Osteocyte (in vitro differentiated cells): ENCODE data around the gene STXBP6. TPM values are rescaled to one million over a fixed set of nuclear protein-coding genes. Genes with fewer than 3 reads are reported as not detected.

Source experiments
- DNase-seq: peaks from one replicate; pipeline ENCODE4 v3.0.0; 2021; ENCODE audit warnings: mixed read lengths; ENCODE audit not compliant: unreplicated experiment; ENCODE audit errors: extremely low spot score
- H3K27ac Mint-ChIP-seq: one replicate; pipeline ENCODE4 v1.8.0; 2021; ENCODE audit warnings: mild to moderate bottlenecking, mixed read lengths; ENCODE audit not compliant: unreplicated experiment
- H3K27me3 Mint-ChIP-seq: one replicate; pipeline ENCODE4 v1.8.0; 2021; ENCODE audit warnings: mixed read lengths; ENCODE audit not compliant: unreplicated experiment
- H3K36me3 Mint-ChIP-seq: one replicate; pipeline ENCODE4 v1.8.0; 2021; ENCODE audit warnings: mixed read lengths; ENCODE audit not compliant: unreplicated experiment
- H3K4me1 Mint-ChIP-seq: one replicate; pipeline ENCODE4 v1.8.0; 2021; ENCODE audit warnings: mixed read lengths; ENCODE audit not compliant: unreplicated experiment
- H3K4me3 Mint-ChIP-seq: one replicate; pipeline ENCODE4 v1.8.0; 2021; ENCODE audit warnings: mild to moderate bottlenecking, moderate library complexity, mixed read lengths; ENCODE audit not compliant: unreplicated experiment
- H3K9me3 Mint-ChIP-seq: one replicate; pipeline ENCODE4 v1.8.0; 2021; ENCODE audit warnings: mixed read lengths; ENCODE audit not compliant: unreplicated experiment
- total RNA-seq: library from RNA; stranded (reverse); gene quantifications from 2 replicates; pipeline ENCODE4 v1.2.1, GENCODE V29; 2021
- TF ChIP-seq, protein P1 (sequence below): fragments of 200-600 bp; sonication (generic); IDR thresholded peaks from 2 replicates; pipeline ENCODE4 v1.5.0; 2021; ENCODE audit warnings: antibody characterized with exemption, mild to moderate bottlenecking, moderate library complexity

Gene STXBP6
- total RNA-seq, 1 donor from 2014 or later = 6.4 TPM

DNA sequence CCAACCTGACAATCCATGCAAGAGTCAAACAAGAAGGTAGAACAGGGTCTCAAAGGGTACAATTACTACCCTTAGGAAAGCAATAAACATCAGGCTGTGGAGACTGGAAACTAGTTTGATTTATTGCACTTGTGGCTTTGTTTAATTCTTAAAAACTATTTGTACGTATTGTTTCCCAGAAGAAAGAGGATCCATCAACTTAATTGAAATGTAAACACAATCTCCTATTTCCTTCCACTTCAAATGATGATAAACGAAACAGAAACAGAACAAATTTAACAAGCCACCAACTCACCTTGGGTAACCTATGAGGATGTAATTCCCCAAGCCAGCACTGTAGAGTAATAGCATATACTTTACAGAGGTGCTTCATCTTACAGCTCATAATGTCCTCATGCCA, 8.0 kb downstream of the STXBP6 start:
- Mint-ChIP-seq H3K4me3 (no peak overlapping the region), H3K36me3 (no peaks in the 10 kb centered on the region), H3K4me1 (peaks cover 11% of the 10 kb centered on the region), H3K27ac (no peak overlapping the region), H3K27me3 (peaks cover 2% of the 10 kb centered on the region), H3K9me3 (peaks cover 6% of the 10 kb centered on the region)
- DNase-seq = no peak
- TF ChIP-seq, protein P1, sequence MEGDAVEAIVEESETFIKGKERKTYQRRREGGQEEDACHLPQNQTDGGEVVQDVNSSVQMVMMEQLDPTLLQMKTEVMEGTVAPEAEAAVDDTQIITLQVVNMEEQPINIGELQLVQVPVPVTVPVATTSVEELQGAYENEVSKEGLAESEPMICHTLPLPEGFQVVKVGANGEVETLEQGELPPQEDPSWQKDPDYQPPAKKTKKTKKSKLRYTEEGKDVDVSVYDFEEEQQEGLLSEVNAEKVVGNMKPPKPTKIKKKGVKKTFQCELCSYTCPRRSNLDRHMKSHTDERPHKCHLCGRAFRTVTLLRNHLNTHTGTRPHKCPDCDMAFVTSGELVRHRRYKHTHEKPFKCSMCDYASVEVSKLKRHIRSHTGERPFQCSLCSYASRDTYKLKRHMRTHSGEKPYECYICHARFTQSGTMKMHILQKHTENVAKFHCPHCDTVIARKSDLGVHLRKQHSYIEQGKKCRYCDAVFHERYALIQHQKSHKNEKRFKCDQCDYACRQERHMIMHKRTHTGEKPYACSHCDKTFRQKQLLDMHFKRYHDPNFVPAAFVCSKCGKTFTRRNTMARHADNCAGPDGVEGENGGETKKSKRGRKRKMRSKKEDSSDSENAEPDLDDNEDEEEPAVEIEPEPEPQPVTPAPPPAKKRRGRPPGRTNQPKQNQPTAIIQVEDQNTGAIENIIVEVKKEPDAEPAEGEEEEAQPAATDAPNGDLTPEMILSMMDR = no peak

DNA sequence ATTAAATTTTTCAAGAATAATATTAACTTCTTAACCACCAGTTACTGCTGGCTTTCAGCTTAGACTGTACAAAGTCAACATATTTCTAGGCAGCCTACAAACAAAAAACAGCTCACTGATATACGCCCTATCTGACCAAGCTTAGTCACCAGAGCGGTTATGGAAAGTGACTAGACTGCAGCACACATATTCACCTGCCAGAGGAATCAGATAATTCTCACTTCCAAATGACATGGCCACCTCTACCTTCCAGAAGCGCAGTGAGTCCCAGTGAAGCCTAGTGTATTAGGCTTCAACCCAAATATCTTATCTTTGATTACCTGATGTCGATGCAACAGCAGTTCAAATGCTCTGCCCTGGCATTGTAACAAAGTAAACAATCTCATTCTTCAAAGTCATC, 8.5 kb downstream of the STXBP6 start:
- peaks cover 2% of the 10 kb centered on the region for H3K27me3 Mint-ChIP-seq
- H3K27ac Mint-ChIP-seq = no peak overlapping the region
- H3K4me3 Mint-ChIP-seq = no peak overlapping the region
- no peak for DNase-seq
- TF ChIP-seq, protein P1 = no peak
- H3K4me1 Mint-ChIP-seq = peaks cover 12% of the 10 kb centered on the region
- no peaks in the 10 kb centered on the region for H3K36me3 Mint-ChIP-seq
- H3K9me3 Mint-ChIP-seq = peaks cover 6% of the 10 kb centered on the region

DNA sequence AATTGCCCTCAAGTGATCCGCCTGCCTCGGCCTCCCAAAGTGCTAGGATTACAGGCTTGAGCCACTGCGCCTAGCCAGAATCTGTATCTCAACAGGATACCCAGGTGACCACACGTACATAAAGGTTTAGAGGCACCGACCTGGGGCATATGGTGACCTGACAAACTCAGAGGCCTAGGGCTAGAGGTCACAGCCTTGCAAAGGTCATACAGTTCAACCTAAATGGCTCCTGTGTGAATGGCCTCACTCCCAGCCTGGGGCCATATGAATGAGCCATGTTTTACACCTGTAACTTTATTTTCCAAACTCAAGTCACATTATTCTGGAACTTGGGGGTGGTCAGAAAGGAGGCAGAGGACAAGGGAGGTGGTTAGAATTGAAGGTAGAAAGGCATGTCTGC, 10.0 kb downstream of the STXBP6 start:
- H3K4me3 Mint-ChIP-seq = no peak overlapping the region
- no peak overlapping the region for H3K27ac Mint-ChIP-seq
- H3K36me3 Mint-ChIP-seq = no peaks in the 10 kb centered on the region
- DNase-seq = no peak
- TF ChIP-seq, protein P1 = no peak
- H3K27me3 Mint-ChIP-seq = peaks cover 2% of the 10 kb centered on the region
- H3K4me1 Mint-ChIP-seq = peaks cover 12% of the 10 kb centered on the region
- H3K9me3 Mint-ChIP-seq = peaks cover 6% of the 10 kb centered on the region

DNA sequence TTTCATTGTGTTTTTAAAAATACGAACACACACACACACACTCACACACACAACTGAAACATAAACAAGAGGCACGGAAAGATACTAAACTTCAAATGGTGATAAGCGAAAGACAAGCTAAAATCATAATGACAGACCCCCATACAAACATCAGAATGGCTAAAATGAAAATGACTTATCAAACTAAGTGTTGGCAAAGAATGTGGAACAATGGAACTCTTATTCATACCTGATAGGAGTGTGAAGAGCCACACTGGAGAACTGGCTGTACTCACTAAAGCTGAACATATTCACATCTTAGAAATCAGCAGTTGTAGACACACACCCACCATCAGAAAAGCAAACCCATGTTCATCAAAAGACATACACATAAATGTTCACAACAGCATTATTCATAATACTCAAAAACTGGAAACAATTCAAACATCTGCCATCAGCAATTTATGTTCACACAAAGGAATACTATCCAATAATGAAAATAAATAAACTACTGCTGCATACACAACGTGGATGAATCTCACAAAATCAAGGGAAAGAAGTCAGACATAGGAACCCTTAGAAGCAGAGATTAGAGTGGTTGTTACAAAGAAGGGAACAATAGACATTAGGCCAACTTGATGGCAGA, 11.8 kb downstream of the STXBP6 start:
- Mint-ChIP-seq H3K9me3 (peaks cover 6% of the 10 kb centered on the region), H3K27me3 (no peaks in the 10 kb centered on the region), H3K27ac (no peak overlapping the region), H3K36me3 (no peaks in the 10 kb centered on the region), H3K4me1 (peaks cover 11% of the 10 kb centered on the region), H3K4me3 (no peak overlapping the region)
- DNase-seq = no peak
- TF ChIP-seq, protein P1 = no peak

DNA sequence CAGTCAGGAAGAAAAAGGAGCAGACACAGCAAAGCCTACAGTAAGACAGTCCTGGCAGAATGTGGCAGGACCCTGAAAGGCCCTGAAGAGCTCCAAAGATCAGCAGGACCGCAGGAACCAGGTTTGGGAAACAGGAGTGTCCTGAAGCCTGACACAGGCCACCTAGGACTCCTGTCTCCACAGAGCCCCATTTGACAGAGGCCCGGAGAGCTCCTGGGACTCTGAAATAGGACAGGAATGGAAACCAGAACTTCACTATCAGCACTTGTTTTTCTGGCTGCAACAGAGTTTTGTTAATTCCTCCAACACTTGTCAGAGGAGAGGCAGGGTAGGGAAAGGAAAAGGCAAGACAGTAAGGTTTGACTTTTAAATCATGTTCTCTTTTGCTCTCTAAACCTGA, 12.9 kb downstream of the STXBP6 start:
- DNase-seq = no peak
- no peaks in the 10 kb centered on the region for H3K27me3 Mint-ChIP-seq
- H3K4me3 Mint-ChIP-seq = no peak overlapping the region
- H3K27ac Mint-ChIP-seq = peak overlapping the region; percentile 24
- peaks cover 6% of the 10 kb centered on the region for H3K9me3 Mint-ChIP-seq
- TF ChIP-seq, protein P1 = no peak
- no peaks in the 10 kb centered on the region for H3K36me3 Mint-ChIP-seq
- peaks cover 7% of the 10 kb centered on the region for H3K4me1 Mint-ChIP-seq
